Measurements from ENCODE around the gene NLRP11.

Gene NLRP11

DNA sequence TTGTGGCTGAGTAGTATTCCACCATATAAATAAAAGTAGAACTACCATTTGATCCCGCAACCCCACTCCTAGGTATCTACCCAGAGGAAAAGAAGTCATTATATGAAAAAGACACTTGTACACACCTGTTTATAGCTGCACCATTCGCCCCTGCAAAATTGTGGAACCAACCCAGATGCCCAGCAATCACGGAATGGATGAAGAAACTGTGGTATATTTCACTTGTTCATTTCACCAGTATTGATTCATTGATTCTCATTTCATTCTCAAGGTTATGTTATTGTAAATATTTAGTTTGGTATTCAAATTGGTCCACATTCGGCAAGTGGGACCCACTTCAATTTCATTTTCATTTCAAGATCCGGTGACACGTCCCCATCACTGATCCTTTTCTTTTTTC is 81.1 kb downstream of the NLRP11 start:
- H3K27me3 ChIP-seq (replicated peaks): no peaks in the 10 kb centered on the region
- no peak for DNase-seq
- no peaks in the 10 kb centered on the region for H3K36me3 ChIP-seq (replicated peaks)
- H3K4me3 ChIP-seq (ENCODE audit: low read depth, low read length): no peak overlapping the region
- no peak overlapping the region for H3K27ac ChIP-seq
- in situ Hi-C loops (cut with HindIII; ENCODE audit: low pct_ligation_motif_present, low sequenced_read_pairs): no loop called here
- TF ChIP-seq, protein P1, sequence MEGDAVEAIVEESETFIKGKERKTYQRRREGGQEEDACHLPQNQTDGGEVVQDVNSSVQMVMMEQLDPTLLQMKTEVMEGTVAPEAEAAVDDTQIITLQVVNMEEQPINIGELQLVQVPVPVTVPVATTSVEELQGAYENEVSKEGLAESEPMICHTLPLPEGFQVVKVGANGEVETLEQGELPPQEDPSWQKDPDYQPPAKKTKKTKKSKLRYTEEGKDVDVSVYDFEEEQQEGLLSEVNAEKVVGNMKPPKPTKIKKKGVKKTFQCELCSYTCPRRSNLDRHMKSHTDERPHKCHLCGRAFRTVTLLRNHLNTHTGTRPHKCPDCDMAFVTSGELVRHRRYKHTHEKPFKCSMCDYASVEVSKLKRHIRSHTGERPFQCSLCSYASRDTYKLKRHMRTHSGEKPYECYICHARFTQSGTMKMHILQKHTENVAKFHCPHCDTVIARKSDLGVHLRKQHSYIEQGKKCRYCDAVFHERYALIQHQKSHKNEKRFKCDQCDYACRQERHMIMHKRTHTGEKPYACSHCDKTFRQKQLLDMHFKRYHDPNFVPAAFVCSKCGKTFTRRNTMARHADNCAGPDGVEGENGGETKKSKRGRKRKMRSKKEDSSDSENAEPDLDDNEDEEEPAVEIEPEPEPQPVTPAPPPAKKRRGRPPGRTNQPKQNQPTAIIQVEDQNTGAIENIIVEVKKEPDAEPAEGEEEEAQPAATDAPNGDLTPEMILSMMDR (IDR thresholded peaks at IDR 0.05; ENCODE audit: low read depth, low read length, missing control alignments): no peak

DNA sequence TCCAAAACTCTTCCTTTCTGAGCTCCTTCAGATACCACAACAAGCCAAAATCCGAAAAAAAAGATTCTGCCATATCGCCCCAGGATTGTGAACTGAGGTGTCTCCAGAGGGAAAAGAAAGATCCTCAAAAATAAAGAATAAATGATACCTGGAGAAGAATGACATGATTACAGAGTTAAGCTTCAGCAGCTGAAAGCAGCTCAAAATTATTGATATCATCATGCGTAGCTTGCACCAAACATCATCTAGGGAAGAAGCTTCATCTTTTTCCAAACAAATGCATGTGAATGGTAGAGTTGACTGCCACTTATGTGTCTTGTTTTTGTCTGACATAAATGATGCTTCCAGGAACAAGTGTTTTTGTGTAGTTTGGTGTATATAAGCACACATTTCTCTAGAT is 93.5 kb downstream of the NLRP11 start, which contains the start of gene NLRP9:
Gene NLRP9, minus strand, starts transcription at position 101 of the 400 bp plus-strand sequence. Its CDS starts 28 bp downstream, at position 73.
- Histone ChIP-seq H3K27me3 (replicated peaks) (no peaks in the 10 kb centered on the region), H3K4me3 (ENCODE audit: low read depth, low read length) (no peak within 1 kb of the TSS), H3K36me3 (replicated peaks) (no peaks in the 10 kb centered on the region), H3K27ac (no peak within 1 kb of the TSS)
- DNase-seq: no peak
- TF ChIP-seq, protein P1 (IDR thresholded peaks at IDR 0.05; ENCODE audit: low read depth, low read length, missing control alignments): no peak
- in situ Hi-C loops (cut with HindIII; ENCODE audit: low pct_ligation_motif_present, low sequenced_read_pairs): no loop called here
